ENCODE data around the gene HIVEP3.
"Not testable (repeated sequence)": the region's sequence is repeated elsewhere in the genome, so short reads cannot be mapped to it uniquely, and the experiment has no call there.

The HIVEP3 gene

GRCh38 chr1:41699861-41700248, 218.9 kb downstream of the HIVEP3 start:
- TF ChIP-seq MYC (IDR thresholded peaks at IDR 0.05; ENCODE audit: low read depth, low read length) (no peak), POLR2A (IDR thresholded peaks at IDR 0.05; ENCODE audit: extremely low read depth, insufficient read length) (no peak), CTCF (IDR thresholded peaks at IDR 0.05; ENCODE audit: low read depth, low read length) (no peak)
- TF ChIP-seq, protein P1, sequence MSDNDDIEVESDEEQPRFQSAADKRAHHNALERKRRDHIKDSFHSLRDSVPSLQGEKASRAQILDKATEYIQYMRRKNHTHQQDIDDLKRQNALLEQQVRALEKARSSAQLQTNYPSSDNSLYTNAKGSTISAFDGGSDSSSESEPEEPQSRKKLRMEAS (IDR thresholded peaks at IDR 0.05; ENCODE audit: low read depth, low read length), result no peak
- DNase-seq (ENCODE audit: low read depth), result no peak
- H3K4me3 ChIP-seq (ENCODE audit: low read depth, low read length), result no peak overlapping the region

DNA sequence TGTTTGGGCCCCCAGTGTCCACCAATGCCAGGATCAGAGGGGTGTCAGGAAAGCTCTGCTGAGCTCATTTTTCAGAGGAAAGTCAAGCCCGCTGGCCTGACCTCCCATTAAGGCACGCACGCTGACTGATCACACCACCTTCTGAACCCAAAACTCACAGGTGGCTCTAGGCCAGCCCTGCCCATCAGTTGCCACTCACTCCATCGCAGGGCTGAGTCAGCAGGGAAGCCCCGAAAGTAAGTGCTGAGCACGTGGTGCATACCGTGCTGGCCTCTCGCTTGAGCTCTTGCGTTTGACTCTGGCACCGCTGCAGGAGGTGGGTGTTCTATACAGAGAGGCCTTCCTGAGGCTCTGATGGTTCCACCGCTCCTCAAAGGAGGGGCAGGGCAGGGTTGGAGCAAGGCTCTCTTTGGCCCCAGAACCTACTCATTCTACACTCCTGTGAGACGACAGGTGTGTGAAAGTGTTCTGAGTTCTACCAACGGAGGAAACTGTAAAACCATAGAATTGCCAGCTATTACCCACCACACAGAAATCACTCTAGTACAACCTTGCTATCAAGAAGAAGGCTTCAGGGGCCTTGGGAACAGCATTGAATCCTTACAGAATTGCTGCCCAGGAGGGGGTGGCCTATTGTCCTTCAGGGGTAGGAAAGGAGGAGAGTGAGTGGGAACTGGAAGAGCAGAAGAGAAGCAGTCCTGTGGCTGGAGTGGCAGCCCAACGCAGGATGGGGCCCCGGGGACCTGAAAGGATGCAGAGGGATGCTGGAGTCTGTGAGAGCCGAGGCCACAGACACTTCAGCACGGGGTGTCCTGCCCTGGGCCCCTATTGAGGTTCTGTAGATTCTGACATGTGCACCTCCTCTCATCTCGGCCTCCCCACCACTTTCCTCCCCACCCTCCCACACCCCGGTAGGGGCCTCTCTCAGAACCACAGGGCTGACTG, 219.5 kb downstream of the HIVEP3 start:
- DNase-seq (ENCODE audit: low read depth), result no peak
- H3K4me3 ChIP-seq (ENCODE audit: low read depth, low read length), result no peak overlapping the region
- TF ChIP-seq POLR2A (IDR thresholded peaks at IDR 0.05; ENCODE audit: extremely low read depth, insufficient read length), result no peak
- TF ChIP-seq, protein P1 (IDR thresholded peaks at IDR 0.05; ENCODE audit: low read depth, low read length), result no peak
- TF ChIP-seq CTCF (IDR thresholded peaks at IDR 0.05; ENCODE audit: low read depth, low read length), result no peak
- no peak for TF ChIP-seq MYC (IDR thresholded peaks at IDR 0.05; ENCODE audit: low read depth, low read length)

- no peak for DNase-seq (ENCODE audit: low read depth)
- no peak for TF ChIP-seq MYC (IDR thresholded peaks at IDR 0.05; ENCODE audit: low read depth, low read length)
- TF ChIP-seq CTCF (IDR thresholded peaks at IDR 0.05; ENCODE audit: low read depth, low read length), result no peak
- TF ChIP-seq, protein P1 (IDR thresholded peaks at IDR 0.05; ENCODE audit: low read depth, low read length), result no peak
- no peak for TF ChIP-seq POLR2A (IDR thresholded peaks at IDR 0.05; ENCODE audit: extremely low read depth, insufficient read length)
- H3K4me3 ChIP-seq (ENCODE audit: low read depth, low read length), result no peak overlapping the region
These were observed 222.3 kb downstream of the HIVEP3 start for GRCh38 chr1:41696381-41696780.

- no peak overlapping the region for H3K4me3 ChIP-seq (ENCODE audit: low read depth, low read length)
- TF ChIP-seq POLR2A (IDR thresholded peaks at IDR 0.05; ENCODE audit: extremely low read depth, insufficient read length), result no peak
- TF ChIP-seq, protein P1 (IDR thresholded peaks at IDR 0.05; ENCODE audit: low read depth, low read length), result no peak
- no peak for TF ChIP-seq MYC (IDR thresholded peaks at IDR 0.05; ENCODE audit: low read depth, low read length)
- TF ChIP-seq CTCF (IDR thresholded peaks at IDR 0.05; ENCODE audit: low read depth, low read length), result no peak
- DNase-seq (ENCODE audit: low read depth), result peak; percentile 26
These were observed 223.5 kb downstream of the HIVEP3 start for GRCh38 chr1:41695118-41695745.

DNA sequence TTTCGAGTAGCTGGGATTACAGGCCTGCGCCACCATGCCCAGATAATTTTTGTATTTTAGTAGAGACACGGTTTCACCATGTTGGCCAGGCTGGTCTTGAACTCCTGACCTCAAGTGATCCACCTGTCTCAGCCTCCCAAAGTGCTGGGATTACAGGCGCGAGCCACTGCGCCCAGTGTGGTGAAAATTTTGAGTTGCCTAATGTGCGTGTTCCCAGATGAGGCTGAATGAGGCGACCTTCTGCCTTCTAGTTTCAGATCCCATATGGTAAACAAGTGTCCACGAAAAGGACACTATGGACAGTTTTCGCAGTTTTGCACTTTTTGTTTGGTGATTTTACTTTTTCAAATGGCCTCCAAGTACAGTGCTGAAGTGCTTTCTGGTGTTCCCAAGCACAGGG, 226.8 kb downstream of the HIVEP3 start:
- DNase-seq (ENCODE audit: low read depth); H3K4me3 ChIP-seq (ENCODE audit: low read depth, low read length): not testable (repeated sequence)

GRCh38 chr1:41691424-41691823, 227.3 kb downstream of the HIVEP3 start:
- TF ChIP-seq MYC (IDR thresholded peaks at IDR 0.05; ENCODE audit: low read depth, low read length), result no peak
- no peak for TF ChIP-seq POLR2A (IDR thresholded peaks at IDR 0.05; ENCODE audit: extremely low read depth, insufficient read length)
- no peak overlapping the region for H3K4me3 ChIP-seq (ENCODE audit: low read depth, low read length)
- no peak for DNase-seq (ENCODE audit: low read depth)
